HG03571 (cell line): Measurements from ENCODE around the gene TTF2.
A peak's percentile ranks its signal among the peaks of the same experiment; 100 is the strongest.

ENCODE experiments used
- ATAC-seq: cut with Tn5 transposase; IDR thresholded peaks from one replicate; pipeline ENCODE4 v1.9.1; 2021; ENCODE audit not compliant: unreplicated experiment

The TTF2 gene

DNA sequence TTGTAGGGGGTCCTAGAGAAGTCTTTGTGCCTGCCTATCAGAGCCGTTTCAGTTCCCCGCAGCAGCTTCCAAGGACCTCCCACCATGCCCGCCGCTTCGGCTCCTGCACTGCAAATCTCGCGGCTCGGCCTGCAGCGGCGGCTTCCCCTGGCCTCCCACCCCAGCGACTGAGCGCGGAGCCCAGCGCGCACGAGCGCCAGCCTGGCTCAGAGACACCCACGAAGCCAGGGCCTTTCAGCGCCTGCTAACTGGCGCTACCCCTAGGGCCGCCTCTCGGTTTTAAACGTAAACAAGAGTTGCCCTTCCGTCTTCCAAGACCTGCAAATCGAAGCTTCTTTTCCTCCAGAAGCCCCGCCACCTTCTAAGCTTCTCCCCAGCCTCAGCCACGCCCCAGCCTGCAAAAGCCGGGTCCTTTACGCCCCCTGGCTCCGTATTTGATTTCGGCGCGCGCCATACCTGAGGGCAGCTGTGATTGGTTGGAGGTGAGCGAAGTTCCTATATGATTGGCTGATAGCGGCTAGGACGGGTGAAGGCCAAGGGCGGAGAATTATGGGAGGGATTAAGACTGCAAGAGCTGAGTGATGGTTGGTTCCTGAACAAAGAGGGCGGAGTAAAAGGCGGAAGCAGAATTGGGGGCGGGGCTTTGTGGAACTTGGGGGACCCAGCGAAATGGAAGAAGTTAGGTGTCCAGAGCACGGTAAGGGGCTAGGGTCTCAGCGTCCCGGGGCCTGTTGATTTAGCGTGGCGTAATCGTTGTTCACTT, at the start of gene TTF2:
Gene TTF2, plus strand, starts transcription at position 649 of the 763 bp plus-strand sequence. Its CDS starts 21 bp downstream, at position 670.
- ATAC-seq = peak; percentile 89

DNA sequence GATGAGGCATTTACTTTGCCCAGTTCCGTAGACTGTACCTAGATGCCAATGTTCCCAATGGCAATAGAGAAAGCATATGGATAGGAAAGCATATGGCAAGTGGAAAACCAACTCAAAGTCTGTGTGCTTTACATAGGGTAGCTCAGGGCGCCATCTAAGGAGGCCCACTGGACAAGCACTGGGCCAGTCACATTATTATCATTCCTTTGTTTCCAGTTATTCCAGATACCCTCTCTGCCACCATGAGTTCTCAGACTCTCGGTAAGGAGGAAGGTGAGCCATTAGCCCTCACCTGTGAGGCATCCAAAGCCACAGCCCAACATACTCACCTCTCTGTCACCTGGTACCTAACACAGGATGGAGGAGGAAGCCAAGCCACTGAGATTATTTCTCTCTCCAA, 48.8 kb upstream of the TTF2 start:
- ATAC-seq = no peak

DNA sequence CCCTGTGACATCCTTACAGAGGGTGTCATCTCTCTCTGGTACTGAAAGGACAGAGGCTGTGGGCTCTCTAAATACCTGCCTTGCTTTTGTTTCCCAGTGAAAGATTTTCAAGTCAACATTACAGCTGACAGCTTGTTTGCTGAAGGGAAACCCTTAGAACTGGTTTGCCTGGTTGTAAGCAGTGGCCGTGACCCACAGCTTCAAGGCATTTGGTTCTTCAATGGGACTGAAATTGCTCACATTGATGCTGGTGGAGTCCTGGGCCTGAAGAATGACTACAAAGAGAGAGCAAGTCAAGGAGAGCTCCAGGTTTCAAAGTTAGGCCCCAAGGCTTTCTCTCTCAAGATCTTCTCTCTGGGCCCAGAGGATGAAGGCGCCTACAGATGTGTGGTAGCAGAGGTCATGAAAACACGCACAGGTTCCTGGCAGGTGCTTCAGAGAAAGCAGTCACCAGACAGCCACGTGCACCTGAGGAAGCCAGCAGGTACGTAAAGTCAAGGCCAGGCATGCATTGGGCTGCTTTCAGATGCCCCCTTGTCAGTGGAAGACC, 46.7 kb upstream of the TTF2 start:
- no peak for ATAC-seq

DNA sequence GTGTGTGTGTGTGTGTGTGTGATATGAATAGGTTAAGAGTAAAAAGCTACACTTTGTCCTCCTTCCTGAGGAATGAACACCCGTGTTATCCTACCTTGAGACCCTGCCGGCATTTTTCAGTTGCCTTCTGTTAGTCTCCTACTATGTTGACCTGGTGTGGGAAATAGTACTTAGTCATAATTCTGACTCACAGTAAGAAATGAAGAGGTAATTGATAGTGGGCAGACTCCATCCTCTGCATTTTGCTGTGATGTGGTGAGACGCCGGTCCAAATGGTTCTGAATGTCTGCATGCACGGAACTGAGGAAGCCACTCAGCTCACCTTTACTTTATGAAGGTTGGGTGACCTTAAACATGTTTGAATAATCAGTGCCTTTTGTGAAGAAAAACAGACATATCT, 45.9 kb upstream of the TTF2 start:
- ATAC-seq = no peak

DNA sequence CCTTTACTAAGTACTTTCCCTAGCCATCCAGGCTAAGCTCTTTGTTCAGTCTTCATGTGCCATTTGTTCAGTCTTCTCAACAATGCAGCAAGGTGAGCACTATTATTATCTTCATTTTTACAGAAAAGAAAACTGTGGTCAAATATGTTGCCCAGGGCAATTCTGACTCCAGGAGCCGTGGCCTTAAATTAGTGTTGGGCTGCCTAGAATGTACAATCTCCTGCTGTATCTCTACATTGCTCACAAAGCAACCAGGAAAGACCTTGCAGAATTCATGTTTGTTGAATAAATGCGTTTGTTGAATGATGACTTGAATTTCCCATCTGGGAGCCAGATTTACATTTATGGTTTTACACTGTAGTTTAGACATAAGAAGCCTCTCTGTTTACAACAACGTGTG, 44.4 kb upstream of the TTF2 start:
- ATAC-seq = no peak

DNA sequence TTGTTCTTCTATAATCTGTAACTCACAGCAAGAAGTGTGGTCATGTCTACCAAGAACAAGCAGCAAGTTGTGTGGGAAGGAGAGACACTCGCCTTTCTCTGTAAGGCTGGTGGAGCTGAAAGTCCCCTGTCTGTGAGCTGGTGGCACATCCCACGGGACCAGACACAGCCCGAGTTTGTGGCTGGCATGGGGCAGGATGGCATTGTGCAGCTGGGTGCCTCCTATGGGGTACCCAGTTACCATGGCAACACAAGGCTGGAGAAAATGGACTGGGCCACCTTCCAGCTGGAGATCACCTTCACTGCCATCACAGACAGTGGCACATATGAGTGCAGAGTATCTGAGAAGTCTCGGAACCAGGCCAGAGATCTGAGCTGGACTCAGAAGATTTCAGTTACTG, 43.1 kb upstream of the TTF2 start:
- ATAC-seq = no peak

DNA sequence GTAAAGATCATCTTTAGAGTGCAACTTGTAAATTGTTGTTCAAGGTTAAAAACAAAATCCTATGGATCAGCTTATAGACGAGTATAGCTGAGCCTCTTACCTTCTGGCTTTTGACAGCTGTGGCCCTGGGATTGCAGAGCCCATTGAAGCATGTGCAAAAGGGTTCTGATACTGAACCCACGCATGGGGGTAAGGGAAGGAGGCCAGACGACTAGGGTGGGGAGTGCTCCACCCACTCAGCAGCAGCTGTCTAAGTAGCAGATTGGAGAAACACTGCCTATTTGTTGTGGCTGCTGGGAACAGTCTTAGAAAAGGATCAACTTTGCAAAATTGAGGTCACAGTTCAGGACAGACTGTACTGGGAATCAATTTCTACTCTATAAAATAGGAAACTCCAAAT, 42.5 kb upstream of the TTF2 start:
- ATAC-seq = no peak

DNA sequence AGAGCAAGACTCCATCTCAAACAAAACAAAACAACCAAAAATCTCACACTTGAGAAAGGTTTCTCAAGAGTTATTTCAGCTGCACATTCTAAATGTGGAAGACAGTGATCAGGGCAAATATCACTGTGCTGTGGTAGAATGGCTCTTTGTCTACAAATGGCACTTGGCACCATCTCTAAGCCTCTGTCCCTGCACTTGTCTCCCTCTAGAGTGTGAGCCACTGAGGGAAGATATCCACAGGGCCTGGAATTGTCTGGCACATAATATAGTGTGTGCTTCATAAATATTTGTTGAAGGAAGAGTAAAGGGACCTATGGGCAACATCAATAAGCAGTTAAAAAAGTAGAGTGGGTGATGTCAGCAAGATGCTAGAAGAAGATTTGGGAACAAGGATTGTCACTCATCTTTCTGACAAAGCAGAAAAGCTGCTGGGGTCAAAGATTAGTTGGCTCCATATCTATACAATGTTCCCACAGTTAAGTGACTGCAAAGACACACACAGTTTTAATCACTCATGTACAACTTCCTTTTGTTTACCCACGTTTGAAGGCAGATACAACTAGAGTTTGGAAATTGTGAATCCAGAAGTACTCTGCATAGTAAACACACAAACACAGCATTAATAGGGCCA, 39.5 kb upstream of the TTF2 start:
- ATAC-seq = no peak

DNA sequence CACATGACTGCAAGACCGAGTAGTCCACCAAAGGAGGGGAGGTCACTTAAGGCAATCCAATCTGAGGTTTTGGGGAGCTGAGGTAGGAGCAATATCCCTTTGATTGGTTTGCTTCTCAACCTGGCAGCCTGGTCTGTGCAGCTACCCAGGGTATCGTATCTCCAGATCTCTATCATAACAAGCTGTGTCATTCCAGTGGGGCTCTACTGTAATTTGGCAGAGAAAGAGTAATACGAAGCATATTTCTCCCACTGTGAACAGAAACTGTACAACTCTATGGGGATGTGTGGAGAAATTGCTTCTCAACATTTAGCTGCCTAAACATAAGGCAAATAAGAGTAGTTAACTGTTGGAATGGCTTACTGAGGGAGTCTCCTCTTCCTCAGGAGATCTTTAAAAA, 38.0 kb upstream of the TTF2 start:
- no peak for ATAC-seq

DNA sequence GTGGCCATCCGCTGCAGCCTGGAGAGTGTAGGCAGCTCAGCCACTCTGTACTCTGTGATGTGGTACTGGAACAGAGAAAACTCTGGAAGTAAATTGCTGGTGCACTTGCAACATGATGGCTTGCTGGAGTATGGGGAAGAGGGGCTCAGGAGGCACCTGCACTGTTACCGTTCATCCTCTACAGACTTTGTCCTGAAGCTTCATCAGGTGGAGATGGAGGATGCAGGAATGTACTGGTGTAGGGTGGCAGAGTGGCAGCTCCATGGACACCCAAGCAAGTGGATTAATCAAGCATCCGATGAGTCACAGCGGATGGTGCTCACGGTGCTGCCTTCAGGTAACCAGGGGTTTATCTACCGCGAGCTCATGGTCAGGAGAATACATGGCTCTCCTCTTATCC, 34.6 kb upstream of the TTF2 start:
- ATAC-seq = no peak

DNA sequence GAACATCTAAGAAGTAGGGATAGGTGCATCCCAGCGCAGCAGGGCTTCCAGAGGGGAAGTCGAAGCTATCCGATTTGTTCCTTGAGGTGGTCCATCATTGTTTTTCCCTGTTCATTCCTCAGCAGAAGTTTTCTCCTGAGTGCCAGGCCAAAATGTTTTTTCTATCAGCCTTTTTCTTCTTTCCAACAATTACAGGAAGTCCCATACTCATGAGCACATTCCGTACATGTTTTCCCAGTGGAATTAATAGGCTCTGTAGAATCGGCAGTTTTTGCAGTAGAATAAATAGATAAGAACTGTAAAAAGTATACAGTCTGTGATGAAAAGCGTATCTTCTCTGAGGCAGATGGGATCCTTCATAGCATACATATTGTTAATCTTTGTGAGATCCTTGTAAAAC, 33.8 kb upstream of the TTF2 start:
- ATAC-seq = no peak

DNA sequence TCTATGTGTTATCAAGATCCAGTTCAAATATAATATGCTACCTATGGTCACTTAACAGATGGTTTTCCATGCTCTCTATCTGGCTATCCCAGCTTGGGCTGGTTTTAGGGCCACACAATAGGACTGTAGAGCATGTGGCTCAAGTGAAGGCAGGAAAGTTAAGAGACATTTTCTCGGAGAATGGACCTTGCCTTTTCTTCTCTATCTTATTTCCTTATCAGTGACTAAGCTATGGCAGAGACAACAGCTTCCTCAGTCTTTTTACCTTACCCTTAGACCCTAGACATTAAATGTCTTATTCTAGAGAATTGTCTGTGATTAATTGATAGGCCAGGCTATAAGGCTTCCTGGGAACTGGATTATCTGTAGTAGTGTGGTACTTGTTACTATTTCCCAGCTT, 30.4 kb upstream of the TTF2 start:
- no peak for ATAC-seq

DNA sequence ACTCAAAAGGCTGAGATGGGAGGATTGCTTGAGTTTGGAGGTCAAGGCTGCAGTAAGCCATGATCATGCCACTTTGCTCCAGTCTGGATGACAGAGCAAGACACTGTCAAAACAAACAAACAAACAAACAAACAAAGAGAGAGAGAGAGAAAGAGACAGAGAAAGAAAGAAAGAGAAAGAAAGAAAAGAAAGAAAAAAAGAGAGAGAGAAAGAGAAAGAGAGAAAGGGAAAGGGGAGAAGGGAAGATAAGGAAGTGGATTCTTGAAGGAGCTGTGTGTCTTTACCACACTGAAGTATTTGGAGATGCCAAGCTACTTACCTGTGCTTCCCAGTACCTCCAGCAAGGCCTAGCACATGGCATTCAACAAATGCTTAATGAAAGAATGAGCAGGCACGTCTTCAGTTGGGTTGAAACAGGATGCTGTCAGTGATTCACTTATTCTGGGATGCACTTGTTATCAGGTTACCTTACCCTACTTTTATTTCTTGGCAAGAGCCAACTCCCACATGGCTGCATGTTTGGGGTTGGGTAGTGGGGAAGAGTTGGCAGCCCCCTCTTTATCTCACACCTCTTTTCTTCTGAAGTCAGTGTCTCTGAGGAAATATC, 29.8 kb upstream of the TTF2 start:
- ATAC-seq = no peak

DNA sequence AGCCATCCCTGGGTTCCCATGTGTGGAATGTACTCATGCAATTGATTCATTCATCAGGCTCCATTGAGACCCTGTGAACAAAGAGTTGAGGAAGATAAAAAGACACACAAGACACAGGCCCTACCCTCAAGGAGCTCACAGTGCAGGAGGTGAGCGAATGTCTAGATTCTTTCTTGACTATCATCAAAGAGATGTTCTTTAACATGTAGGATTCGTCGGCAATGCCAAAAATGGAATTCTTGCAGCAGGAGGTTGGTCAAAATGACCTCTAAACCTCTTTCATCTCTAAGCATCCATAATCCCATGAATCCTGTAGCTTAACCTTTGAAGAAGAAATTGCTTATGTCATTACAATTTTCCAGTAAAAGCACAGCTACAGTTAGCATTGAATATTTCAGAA, 27.9 kb upstream of the TTF2 start:
- ATAC-seq = no peak

DNA sequence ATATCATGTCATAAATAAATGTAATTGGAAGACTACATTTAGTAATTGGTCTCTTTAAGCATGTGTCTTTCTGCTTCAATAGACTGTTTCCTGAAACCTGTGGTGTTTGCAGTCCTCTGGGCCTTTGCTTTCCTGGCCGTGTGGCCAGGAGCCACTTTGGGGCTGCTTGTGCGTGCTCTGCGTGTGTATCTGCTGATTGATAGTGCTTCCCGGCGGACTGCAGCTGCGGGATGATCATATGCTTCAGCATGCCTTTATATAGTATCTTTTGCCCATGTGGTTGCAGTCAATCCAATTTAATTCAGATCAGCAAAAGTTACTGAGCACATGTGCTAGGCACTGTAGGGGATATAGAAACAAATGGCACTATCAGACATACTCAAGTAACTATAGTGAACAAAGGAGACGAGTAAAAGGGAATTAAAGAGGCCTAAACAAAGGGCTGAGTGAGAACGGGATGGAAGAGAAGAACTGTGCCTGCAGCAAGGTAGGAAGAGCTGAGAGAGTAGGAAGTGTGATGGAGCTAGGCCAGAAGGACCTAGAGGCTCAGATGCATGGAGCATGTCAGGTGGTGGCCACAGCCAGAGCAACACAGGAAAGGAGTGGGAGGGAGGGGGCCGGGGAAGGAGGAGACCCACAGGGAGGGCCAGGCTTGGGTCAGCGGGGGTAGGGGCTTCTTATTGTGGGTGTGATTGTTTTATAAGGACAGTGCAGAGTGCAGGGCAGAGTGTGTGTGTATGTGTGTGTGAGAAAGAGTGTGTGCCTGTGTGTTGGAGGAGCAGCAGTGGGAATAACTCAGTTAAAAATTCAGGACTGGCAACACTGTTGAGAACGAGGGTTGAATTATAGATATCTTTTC, 27.2 kb upstream of the TTF2 start:
- no peak for ATAC-seq

DNA sequence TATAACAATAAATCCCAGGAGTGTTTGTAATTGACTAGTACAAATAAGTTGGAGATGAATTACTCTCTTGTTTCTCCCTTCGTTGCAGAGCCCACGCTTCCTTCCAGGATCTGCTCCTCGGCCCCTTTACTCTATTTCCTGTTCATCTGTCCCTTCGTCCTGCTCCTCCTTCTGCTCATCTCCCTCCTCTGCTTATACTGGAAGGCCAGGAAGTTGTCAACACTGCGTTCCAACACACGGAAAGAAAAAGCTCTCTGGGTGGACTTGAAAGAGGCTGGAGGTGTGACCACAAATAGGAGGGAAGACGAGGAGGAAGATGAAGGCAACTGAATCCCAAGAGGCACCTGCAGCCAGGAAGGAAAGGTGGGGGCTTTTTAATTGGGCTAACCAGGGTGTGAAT, 26.4 kb upstream of the TTF2 start:
- ATAC-seq = no peak

DNA sequence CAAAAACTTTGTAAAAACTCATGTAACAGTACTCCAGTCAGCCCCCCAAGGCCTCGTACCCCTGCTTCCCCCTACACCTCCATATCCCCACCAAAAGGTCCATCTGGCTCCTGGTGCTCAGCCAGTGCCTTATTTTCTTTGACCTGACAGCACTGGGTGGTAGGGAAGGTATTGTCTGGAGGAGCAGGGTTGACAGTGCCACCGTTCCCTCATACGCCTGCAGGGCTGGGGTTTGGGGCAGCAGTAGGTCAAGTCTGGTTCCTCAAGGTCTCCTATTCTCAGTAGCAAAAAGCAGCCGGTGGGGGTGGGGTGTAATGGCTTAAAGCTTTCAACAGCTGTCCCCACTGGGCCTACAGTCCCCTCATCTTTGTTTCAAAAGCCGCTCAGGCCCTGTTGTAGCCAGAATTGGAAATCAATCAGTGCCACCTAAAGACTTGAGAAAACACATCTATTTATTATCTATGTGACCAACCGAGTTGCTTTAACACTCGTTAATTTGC, 25.3 kb upstream of the TTF2 start:
- no peak for ATAC-seq

DNA sequence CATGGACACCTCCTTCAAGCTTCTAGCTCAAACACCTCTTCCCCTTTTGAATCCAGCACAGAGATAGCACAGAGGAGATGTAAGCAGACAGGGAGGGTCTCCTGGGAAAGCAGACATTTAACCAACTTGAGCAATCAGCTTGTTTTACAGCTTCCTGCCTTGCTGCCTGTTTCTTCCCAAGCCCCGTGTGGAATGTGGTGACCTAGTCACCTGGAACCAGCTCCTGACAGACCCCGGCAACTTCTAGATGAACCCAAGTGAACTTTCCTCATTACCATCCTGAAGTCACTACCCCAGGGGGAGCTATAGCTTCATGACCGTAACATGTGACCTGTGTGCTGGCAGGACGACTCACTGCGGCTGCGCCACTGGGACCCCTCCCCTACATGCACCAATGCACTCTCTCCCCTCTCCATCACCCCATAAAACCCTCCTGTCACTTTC, 24.1 kb upstream of the TTF2 start:
- no peak for ATAC-seq

DNA sequence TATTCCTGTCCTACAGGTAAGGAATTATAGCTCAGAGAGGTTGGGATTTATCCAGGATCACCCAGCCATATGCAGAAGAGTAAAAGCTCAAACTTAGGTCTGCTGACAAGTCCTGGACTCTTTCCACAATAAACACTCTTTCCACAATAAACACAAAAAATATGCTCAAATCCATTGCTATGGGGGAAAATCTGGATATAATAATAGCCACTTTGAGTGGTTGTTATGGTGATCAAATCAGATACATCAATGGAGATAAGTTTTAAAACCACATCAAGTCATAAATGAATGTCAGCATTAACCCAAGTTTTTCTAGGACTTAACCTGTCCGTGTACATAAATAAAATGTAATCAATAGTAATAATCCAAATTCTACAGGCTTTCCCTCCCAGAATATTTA, 22.3 kb upstream of the TTF2 start:
- no peak for ATAC-seq

DNA sequence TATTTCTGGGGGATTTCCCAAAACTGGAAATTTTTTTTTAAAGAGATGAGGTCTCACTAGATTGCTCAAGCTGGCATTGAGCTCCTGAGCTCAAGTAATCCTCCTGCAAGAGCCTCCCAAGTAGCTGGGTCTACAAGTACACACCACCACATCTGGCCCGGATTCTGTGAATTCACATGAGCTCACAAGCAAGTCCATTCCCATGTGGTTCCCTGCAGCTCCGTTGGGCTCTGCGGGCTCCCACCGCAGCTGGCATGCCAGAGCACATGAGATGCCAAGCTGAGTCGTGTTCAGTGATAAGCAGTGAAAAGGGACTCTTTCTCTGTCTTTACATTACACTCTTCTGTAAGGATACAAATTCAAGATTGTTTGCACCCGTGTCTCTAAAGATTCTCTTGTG, 21.9 kb upstream of the TTF2 start:
- no peak for ATAC-seq

DNA sequence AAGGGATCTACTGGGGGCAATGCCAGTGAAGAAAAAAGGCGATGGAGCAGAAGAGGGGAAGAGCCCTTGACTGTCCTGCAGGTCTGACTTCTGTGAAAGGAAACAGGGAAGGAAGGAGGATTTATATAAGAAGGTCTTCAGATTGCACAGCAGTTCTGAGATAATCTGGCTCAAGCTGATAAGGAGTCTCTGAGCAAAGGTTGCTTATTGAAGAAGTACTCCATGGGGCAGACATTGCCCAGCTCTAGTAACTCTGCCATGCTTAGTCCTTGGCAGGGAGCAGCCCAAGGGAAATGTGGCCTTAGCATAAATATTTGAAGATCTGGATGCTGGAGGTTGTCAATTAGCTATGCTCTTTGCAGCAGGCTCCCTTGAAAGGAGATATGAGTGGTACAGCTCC, 15.9 kb upstream of the TTF2 start:
- no peak for ATAC-seq
